ENCODE measurements around the gene BRME1. TPM values are rescaled to one million over a fixed set of nuclear protein-coding genes. Genes with fewer than 3 reads are reported as not detected.

Gene BRME1
- polyA plus RNA-seq, 1 donor (not counting 4 experiments of a cell fraction or from before 2014, with no cell fraction given), result 0.22 TPM

- no peaks in the 10 kb centered on the region for H3K9me1 ChIP-seq (ENCODE audit: control insufficient read depth, extremely low read depth, insufficient read depth, low read length)
- H3K27me3 ChIP-seq (ENCODE audit: control insufficient read depth, extremely low read depth, insufficient read depth, low read length), result no peaks in the 10 kb centered on the region
- H3K4me2 ChIP-seq (ENCODE audit: control insufficient read depth, extremely low read depth, insufficient read depth, low read depth, low read length), result no peak overlapping the region
- H3K27ac ChIP-seq (ENCODE audit: control insufficient read depth, insufficient read depth, low read length), result no peak overlapping the region
- H3K4me1 ChIP-seq (ENCODE audit: control insufficient read depth, extremely low read depth, insufficient read depth, low read length), result peaks cover under 1% of the 10 kb centered on the region
- DNase-seq (ENCODE audit: low read depth, low spot score) (no peak), FAIRE-seq (no peak)
- no peak overlapping the region for H3K4me3 ChIP-seq (ENCODE audit: control insufficient read depth in 2 of 3, extremely low read depth in 1 of 3, insufficient read depth in 2 of 3, low read depth in 1 of 3, low read length in 3 of 3)
- H2AFZ ChIP-seq (ENCODE audit: control insufficient read depth, low read length), result no peak overlapping the region
- no peaks in the 10 kb centered on the region for H3K9me3 ChIP-seq (ENCODE audit: control insufficient read depth, low read depth, low read length)
- no peak overlapping the region for H3K9ac ChIP-seq (ENCODE audit: control insufficient read depth, extremely low read depth, insufficient read depth, low read length)
- peaks cover 15 to 19% of the 10 kb centered on the region in 2 experiments for H3K36me3 ChIP-seq (ENCODE audit: control insufficient read depth in 2 of 2, extremely low read depth in 1 of 2, insufficient read depth in 2 of 2, low read length in 2 of 2)
- no peaks in the 10 kb centered on the region for H4K20me1 ChIP-seq (ENCODE audit: control insufficient read depth, extremely low read depth, insufficient read depth, low read length)
- no peaks in the 10 kb centered on the region for H3K79me2 ChIP-seq (ENCODE audit: control insufficient read depth, insufficient read depth, low read length)
- dilution Hi-C loops (cut with MboI; ENCODE audit: extremely low pct_ligation_motif_present, low sequenced_read_pairs), result no loop called here
- no peak for TF ChIP-seq CTCF (optimal IDR thresholded peaks at IDR 0.05 in 1 of 3, IDR thresholded peaks at IDR 0.05 in 1 of 3, conservative IDR thresholded peaks at IDR 0.05 in 1 of 3; ENCODE audit: extremely low read depth in 1 of 3, insufficient read depth in 2 of 3, low read length in 3 of 3)
- no peak for TF ChIP-seq EZH2 (IDR thresholded peaks at IDR 0.05; ENCODE audit: low read length)
Observed at GRCh38 chr19:13926715-13927114, 20.8 kb upstream of the BRME1 start.

GRCh38 chr19:13926010-13926409, 20.1 kb upstream of the BRME1 start:
- Histone ChIP-seq H3K9ac (ENCODE audit: control insufficient read depth, extremely low read depth, insufficient read depth, low read length) (no peak overlapping the region), H3K4me3 (ENCODE audit: control insufficient read depth in 2 of 3, extremely low read depth in 1 of 3, insufficient read depth in 2 of 3, low read depth in 1 of 3, low read length in 3 of 3) (no peak overlapping the region), H3K36me3 (ENCODE audit: control insufficient read depth in 2 of 2, extremely low read depth in 1 of 2, insufficient read depth in 2 of 2, low read length in 2 of 2) (peaks cover 18 to 23% of the 10 kb centered on the region in 2 experiments), H3K27me3 (ENCODE audit: control insufficient read depth, extremely low read depth, insufficient read depth, low read length) (no peaks in the 10 kb centered on the region), H3K27ac (ENCODE audit: control insufficient read depth, insufficient read depth, low read length) (no peak overlapping the region), H3K9me1 (ENCODE audit: control insufficient read depth, extremely low read depth, insufficient read depth, low read length) (no peaks in the 10 kb centered on the region), H3K4me1 (ENCODE audit: control insufficient read depth, extremely low read depth, insufficient read depth, low read length) (no peaks in the 10 kb centered on the region), H3K9me3 (ENCODE audit: control insufficient read depth, low read depth, low read length) (no peaks in the 10 kb centered on the region), H3K79me2 (ENCODE audit: control insufficient read depth, insufficient read depth, low read length) (no peaks in the 10 kb centered on the region), H3K4me2 (ENCODE audit: control insufficient read depth, extremely low read depth, insufficient read depth, low read depth, low read length) (no peak overlapping the region), H2AFZ (ENCODE audit: control insufficient read depth, low read length) (no peak overlapping the region), H4K20me1 (ENCODE audit: control insufficient read depth, extremely low read depth, insufficient read depth, low read length) (no peaks in the 10 kb centered on the region)
- TF ChIP-seq EZH2 (IDR thresholded peaks at IDR 0.05; ENCODE audit: low read length), result no peak
- TF ChIP-seq CTCF (optimal IDR thresholded peaks at IDR 0.05 in 1 of 3, IDR thresholded peaks at IDR 0.05 in 1 of 3, conservative IDR thresholded peaks at IDR 0.05 in 1 of 3; ENCODE audit: extremely low read depth in 1 of 3, insufficient read depth in 2 of 3, low read length in 3 of 3), result no peak
- no peak for DNase-seq (ENCODE audit: low read depth, low spot score)
- FAIRE-seq, result no peak
- dilution Hi-C loops (cut with MboI; ENCODE audit: extremely low pct_ligation_motif_present, low sequenced_read_pairs), result no loop called here
